Colonic mucosa (tissue), 4 donors: ENCODE measurements around the gene OR8A1. TPM values are rescaled to one million over a fixed set of nuclear protein-coding genes. Genes with fewer than 3 reads are reported as not detected.

Experiments used
- DNase-seq: peaks from one replicate; pipeline ENCODE4 v3.0.0-alpha.2; 2020
- H3K27ac ChIP-seq: fragments of 200-600 bp; one replicate; pipeline ENCODE4 v1.8.0; 2021
- H3K27me3 ChIP-seq: fragments of 200-600 bp; one replicate; pipeline ENCODE4 v1.8.0; 2021
- H3K36me3 ChIP-seq: fragments of 200-600 bp; one replicate; pipeline ENCODE4 v1.8.0; 2021
- H3K4me1 ChIP-seq: fragments of 200-600 bp; one replicate; pipeline ENCODE4 v1.8.0; 2021; ENCODE audit warnings: mild to moderate bottlenecking
- H3K4me3 ChIP-seq: fragments of 200-600 bp; one replicate; pipeline ENCODE4 v1.8.0; 2021
- H3K9ac ChIP-seq, 2 donors: one replicate each; pipeline ENCODE4 v1.7.0; 2013; ENCODE audit warnings: control low read depth in 2 of 2, low read depth in 2 of 2, low read length in 2 of 2
- H3K9me3 ChIP-seq: fragments of 200-600 bp; one replicate; pipeline ENCODE4 v1.8.0; 2021
- CTCF ChIP-seq: fragments of 200-600 bp; IDR thresholded peaks from one replicate; pipeline ENCODE4 v1.8.0; 2022; ENCODE audit warnings: antibody characterized with exemption, mild to moderate bottlenecking
- intact Hi-C: fragments of 100-400 bp; cut with DNase I; formaldehyde crosslinking; loops from one replicate; pipeline ENCODE4 v1.14.1; 2022
- total RNA-seq, 2 donors: library from RNA; stranded (reverse); fragmentation: NEBNext Ultra II Directional in 1 of 2; extraction: Animal tissue kit (Norgen Biotek cat#: 25700) in 1 of 2; gene quantifications; one replicate each; pipeline ENCODE4 v1.2.1, GENCODE V29; 2021
- donor health status: healthy.
- donor health status: DM: no; HTN: no; CAD: no.
- donor health status: DM: no; HTN: no; CAD: no.

OR8A1 gene
- total RNA-seq, 2 donors from 2014 or later = not detected

- H3K4me1 ChIP-seq = no peaks in the 10 kb centered on the region
- H3K27ac ChIP-seq = no peak overlapping the region
- no peak for TF ChIP-seq CTCF
- H3K4me3 ChIP-seq = no peak overlapping the region
- no peaks in the 10 kb centered on the region for H3K36me3 ChIP-seq
- H3K9ac ChIP-seq = no peak overlapping the region
- no peaks in the 10 kb centered on the region for H3K9me3 ChIP-seq
- DNase-seq = no peak
- no peaks in the 10 kb centered on the region for H3K27me3 ChIP-seq
- intact Hi-C loops = no loop called here
These were observed 17.8 kb upstream of the OR8A1 start for GRCh38 chr11:124551987-124552386.

- H3K4me1 ChIP-seq = no peaks in the 10 kb centered on the region
- no peak for TF ChIP-seq CTCF
- no peak for DNase-seq
- no peak overlapping the region for H3K9ac ChIP-seq
- intact Hi-C loops = no loop called here
- no peaks in the 10 kb centered on the region for H3K36me3 ChIP-seq
- H3K27ac ChIP-seq = no peak overlapping the region
- H3K9me3 ChIP-seq = no peaks in the 10 kb centered on the region
- no peak overlapping the region for H3K4me3 ChIP-seq
- H3K27me3 ChIP-seq = no peaks in the 10 kb centered on the region
These were observed 13.0 kb upstream of the OR8A1 start for GRCh38 chr11:124556828-124557227.

GRCh38 chr11:124570160-124570559, 363 bp downstream of the OR8A1 start:
- H3K4me1 ChIP-seq = no peaks in the 10 kb centered on the region
- H3K9ac ChIP-seq = no peak overlapping the region
- H3K27ac ChIP-seq = no peak overlapping the region
- no peaks in the 10 kb centered on the region for H3K27me3 ChIP-seq
- no peaks in the 10 kb centered on the region for H3K36me3 ChIP-seq
- DNase-seq = no peak
- intact Hi-C loops = no loop called here
- TF ChIP-seq CTCF = no peak
- no peaks in the 10 kb centered on the region for H3K9me3 ChIP-seq
- H3K4me3 ChIP-seq = no peak overlapping the region

- no peaks in the 10 kb centered on the region for H3K4me1 ChIP-seq
- no peak overlapping the region for H3K9ac ChIP-seq
- no peak overlapping the region for H3K27ac ChIP-seq
- no peak for DNase-seq
- no peaks in the 10 kb centered on the region for H3K27me3 ChIP-seq
- no peak overlapping the region for H3K4me3 ChIP-seq
- H3K9me3 ChIP-seq = no peaks in the 10 kb centered on the region
- no peaks in the 10 kb centered on the region for H3K36me3 ChIP-seq
- TF ChIP-seq CTCF = no peak
- intact Hi-C loops = no loop called here
These were observed 8.1 kb downstream of the OR8A1 start for GRCh38 chr11:124577716-124578427.

- intact Hi-C loops = no loop called here
- Histone ChIP-seq H3K27me3 (no peaks in the 10 kb centered on the region), H3K9me3 (no peaks in the 10 kb centered on the region), H3K36me3 (no peaks in the 10 kb centered on the region), H3K27ac (no peak overlapping the region), H3K4me3 (no peak overlapping the region), H3K9ac (no peak overlapping the region), H3K4me1 (no peaks in the 10 kb centered on the region)
- no peak for DNase-seq
- no peak for TF ChIP-seq CTCF
These were observed 9.0 kb downstream of the OR8A1 start for GRCh38 chr11:124578761-124579160.
